DOHH2 (cell line): ENCODE measurements around the gene SH2D1B.

Experiments
- H3F3A ChIP-seq: fragments of 200-600 bp; sonication (generic), shearing (Covaris generic); 2 replicates; pipeline ENCODE4 v1.6.0; 2016; ENCODE audit warnings: antibody characterized with exemption, mild to moderate bottlenecking; ENCODE audit not compliant: control insufficient read depth, insufficient read depth
- H3K27ac ChIP-seq: fragments of 200-600 bp; sonication (generic); 2 replicates; pipeline ENCODE4 v1.5.1; 2014; ENCODE audit warnings: low read depth, mild to moderate bottlenecking, low read length, moderate library complexity
- H3K27me3 ChIP-seq: fragments of 200-600 bp; sonication (generic); 2 replicates; pipeline ENCODE4 v1.6.1; 2014; ENCODE audit warnings: mild to moderate bottlenecking, low read length, mixed read lengths; ENCODE audit not compliant: control insufficient read depth
- H3K36me3 ChIP-seq: fragments of 200-600 bp; sonication (generic); 2 replicates; pipeline ENCODE4 v1.6.1; 2014; ENCODE audit warnings: mild to moderate bottlenecking, low read length, moderate library complexity, mixed read lengths; ENCODE audit not compliant: control insufficient read depth
- H3K4me1 ChIP-seq: fragments of 200-600 bp; sonication (generic); 2 replicates; pipeline ENCODE4 v1.6.1; 2014; ENCODE audit warnings: mild to moderate bottlenecking, low read length, mixed read lengths; ENCODE audit not compliant: control insufficient read depth
- H3K4me2 ChIP-seq: fragments of 200-600 bp; sonication (generic); 2 replicates; pipeline ENCODE4 v1.6.0; 2014; ENCODE audit warnings: mild to moderate bottlenecking, low read length, moderate library complexity
- H3K4me3 ChIP-seq: fragments of 200-600 bp; sonication (generic); 2 replicates; pipeline ENCODE4 v1.5.1; 2014; ENCODE audit warnings: mild to moderate bottlenecking, low read length, mixed read lengths
- H3K79me2 ChIP-seq: fragments of 200-600 bp; sonication (generic); 2 replicates; pipeline ENCODE4 v1.6.1; 2014; ENCODE audit warnings: mild to moderate bottlenecking, low read length, mixed read lengths; ENCODE audit not compliant: control insufficient read depth
- H3K9me2 ChIP-seq: fragments of 200-600 bp; sonication (generic); replicated peaks from 2 replicates; pipeline ENCODE4 v1.6.1; 2014; ENCODE audit warnings: mild to moderate bottlenecking, low read length, mixed read lengths; ENCODE audit not compliant: control insufficient read depth
- H3K9me3 ChIP-seq: fragments of 200-600 bp; sonication (generic); 2 replicates; pipeline ENCODE4 v1.6.1; 2014; ENCODE audit warnings: antibody characterized with exemption, low read length, mixed read lengths; ENCODE audit not compliant: control insufficient read depth, insufficient read depth
- H4K20me1 ChIP-seq: fragments of 200-600 bp; sonication (generic); 2 replicates; pipeline ENCODE4 v1.6.0; 2014; ENCODE audit warnings: low read depth, mild to moderate bottlenecking, antibody characterized with exemption, low read length, moderate library complexity; ENCODE audit not compliant: control insufficient read depth, insufficient read depth
- EZH2phosphoT487 ChIP-seq: fragments of 200-600 bp; sonication (generic); IDR thresholded peaks from 2 replicates; pipeline ENCODE4 v1.6.1; 2017; ENCODE audit warnings: borderline replicate concordance, mild to moderate bottlenecking, antibody characterized with exemption, low read length, moderate library complexity, mixed read lengths
- TF ChIP-seq, protein P1 (sequence below): fragments of 200-600 bp; sonication (generic); IDR thresholded peaks from one replicate; pipeline ENCODE4 v1.5.1; 2014; ENCODE audit warnings: antibody characterized with exemption, mild to moderate bottlenecking, low read depth, low read length; ENCODE audit not compliant: poor library complexity, severe bottlenecking

The SH2D1B gene

DNA sequence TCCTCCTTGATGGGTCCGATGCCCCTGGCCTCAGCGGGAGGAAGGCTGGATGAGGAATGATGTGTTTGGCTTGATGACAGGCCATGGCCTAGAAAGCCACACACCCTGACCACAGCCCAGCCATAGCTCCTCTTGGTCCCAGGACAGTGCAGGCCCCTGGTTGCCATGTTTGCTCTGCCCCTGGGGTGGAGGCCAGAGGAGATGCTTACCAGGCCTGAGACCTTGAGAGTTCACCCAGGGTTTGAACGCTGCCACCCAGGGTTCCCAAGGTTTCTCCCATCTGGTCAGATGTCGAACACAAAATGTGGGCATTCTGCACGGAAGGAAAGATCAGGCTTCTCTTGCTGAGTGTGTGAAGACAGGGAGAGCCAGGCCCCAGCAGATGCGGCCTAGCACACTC is 27.8 kb downstream of the SH2D1B start:
- H3K36me3 ChIP-seq = no peaks in the 10 kb centered on the region
- no peaks in the 10 kb centered on the region for H3K9me3 ChIP-seq
- no peak overlapping the region for H3K4me2 ChIP-seq
- H3K4me1 ChIP-seq = no peaks in the 10 kb centered on the region
- H4K20me1 ChIP-seq = no peaks in the 10 kb centered on the region
- H3K27ac ChIP-seq = no peak overlapping the region
- no peaks in the 10 kb centered on the region for H3K79me2 ChIP-seq
- H3K9me2 ChIP-seq = no peaks in the 10 kb centered on the region
- no peaks in the 10 kb centered on the region for H3F3A ChIP-seq
- no peaks in the 10 kb centered on the region for H3K27me3 ChIP-seq
- H3K4me3 ChIP-seq = no peak overlapping the region
- TF ChIP-seq, protein P1, sequence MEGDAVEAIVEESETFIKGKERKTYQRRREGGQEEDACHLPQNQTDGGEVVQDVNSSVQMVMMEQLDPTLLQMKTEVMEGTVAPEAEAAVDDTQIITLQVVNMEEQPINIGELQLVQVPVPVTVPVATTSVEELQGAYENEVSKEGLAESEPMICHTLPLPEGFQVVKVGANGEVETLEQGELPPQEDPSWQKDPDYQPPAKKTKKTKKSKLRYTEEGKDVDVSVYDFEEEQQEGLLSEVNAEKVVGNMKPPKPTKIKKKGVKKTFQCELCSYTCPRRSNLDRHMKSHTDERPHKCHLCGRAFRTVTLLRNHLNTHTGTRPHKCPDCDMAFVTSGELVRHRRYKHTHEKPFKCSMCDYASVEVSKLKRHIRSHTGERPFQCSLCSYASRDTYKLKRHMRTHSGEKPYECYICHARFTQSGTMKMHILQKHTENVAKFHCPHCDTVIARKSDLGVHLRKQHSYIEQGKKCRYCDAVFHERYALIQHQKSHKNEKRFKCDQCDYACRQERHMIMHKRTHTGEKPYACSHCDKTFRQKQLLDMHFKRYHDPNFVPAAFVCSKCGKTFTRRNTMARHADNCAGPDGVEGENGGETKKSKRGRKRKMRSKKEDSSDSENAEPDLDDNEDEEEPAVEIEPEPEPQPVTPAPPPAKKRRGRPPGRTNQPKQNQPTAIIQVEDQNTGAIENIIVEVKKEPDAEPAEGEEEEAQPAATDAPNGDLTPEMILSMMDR = no peak
- no peak for TF ChIP-seq EZH2phosphoT487

DNA sequence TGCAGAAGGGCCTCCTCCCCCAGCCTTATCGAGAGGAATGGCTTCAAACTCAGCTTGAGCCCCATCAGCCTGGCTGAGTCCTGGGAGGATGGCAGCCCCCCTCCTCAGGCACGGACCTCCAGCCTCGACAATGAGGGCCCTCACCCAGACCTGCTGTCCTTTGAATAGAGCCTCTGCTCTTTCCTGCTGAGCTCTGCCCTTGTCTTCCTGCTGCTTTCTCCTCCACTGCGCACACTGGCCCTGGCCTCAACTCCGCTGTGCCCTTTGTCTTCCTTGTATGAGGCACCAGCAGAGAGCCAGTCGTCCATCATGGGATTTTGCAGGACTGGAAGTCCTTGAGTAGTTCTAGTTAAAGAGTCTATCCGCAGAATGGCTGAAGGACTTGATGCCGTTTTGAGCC is 28.4 kb downstream of the SH2D1B start:
- H3K9me2 ChIP-seq = no peaks in the 10 kb centered on the region
- H3K79me2 ChIP-seq = no peaks in the 10 kb centered on the region
- H4K20me1 ChIP-seq = no peaks in the 10 kb centered on the region
- no peaks in the 10 kb centered on the region for H3K9me3 ChIP-seq
- no peak for TF ChIP-seq EZH2phosphoT487
- TF ChIP-seq, protein P1 = no peak
- no peaks in the 10 kb centered on the region for H3K4me1 ChIP-seq
- no peak overlapping the region for H3K4me2 ChIP-seq
- H3K27ac ChIP-seq = no peak overlapping the region
- H3K4me3 ChIP-seq = no peak overlapping the region
- H3F3A ChIP-seq = no peaks in the 10 kb centered on the region
- H3K36me3 ChIP-seq = no peaks in the 10 kb centered on the region
- H3K27me3 ChIP-seq = no peaks in the 10 kb centered on the region

DNA sequence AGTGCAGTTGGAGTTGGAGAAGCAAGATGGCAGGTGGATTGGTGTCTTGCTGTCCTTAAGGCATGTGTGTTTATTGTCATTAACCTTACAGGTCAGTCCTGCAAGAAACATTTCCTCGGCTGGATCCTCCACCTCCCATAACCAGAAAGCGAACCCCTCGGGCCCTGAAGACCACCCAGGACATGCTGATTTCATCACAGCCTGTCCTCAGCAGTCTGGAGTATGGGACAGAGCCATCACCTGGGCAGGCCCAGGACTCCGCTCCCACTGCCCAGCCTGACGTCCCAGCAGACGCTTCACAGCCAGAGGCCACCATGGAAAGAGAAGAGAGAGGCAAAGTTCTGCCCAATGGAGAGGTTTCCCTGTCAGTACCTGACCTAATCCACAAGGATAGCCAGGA is 28.8 kb downstream of the SH2D1B start:
- Histone ChIP-seq H3K27ac (no peak overlapping the region), H3K9me2 (no peaks in the 10 kb centered on the region), H4K20me1 (no peaks in the 10 kb centered on the region), H3K27me3 (no peaks in the 10 kb centered on the region), H3K9me3 (no peaks in the 10 kb centered on the region), H3K36me3 (no peaks in the 10 kb centered on the region), H3K4me2 (no peak overlapping the region), H3K4me1 (no peaks in the 10 kb centered on the region), H3K79me2 (no peaks in the 10 kb centered on the region), H3F3A (no peaks in the 10 kb centered on the region), H3K4me3 (no peak overlapping the region)
- TF ChIP-seq, protein P1 = no peak
- TF ChIP-seq EZH2phosphoT487 = no peak
